Measurements from ENCODE around the gene TMA7.

TMA7 gene

GRCh38 chr3:48413086-48413485 lies 27.0 kb upstream of the TMA7 start:
- DNase-seq (ENCODE audit: low read depth), result no peak
- TF ChIP-seq CTCF (IDR thresholded peaks at IDR 0.05; ENCODE audit: low read depth, low read length, missing control alignments), result no peak
- in situ Hi-C loops (cut with HindIII; ENCODE audit: low sequenced_read_pairs), result no loop called here

GRCh38 chr3:48413611-48414010 lies 26.4 kb upstream of the TMA7 start:
- in situ Hi-C loops (cut with HindIII; ENCODE audit: low sequenced_read_pairs), result no loop called here
- no peak for DNase-seq (ENCODE audit: low read depth)
- TF ChIP-seq CTCF (IDR thresholded peaks at IDR 0.05; ENCODE audit: low read depth, low read length, missing control alignments), result no peak
- H3K4me3 ChIP-seq (ENCODE audit: low read depth, low read length), result no peak overlapping the region

More at GRCh38 chr3:48413086-48413485, 27.0 kb upstream of the TMA7 start:
- no peak overlapping the region for H3K4me3 ChIP-seq (ENCODE audit: low read depth, low read length)

DNA sequence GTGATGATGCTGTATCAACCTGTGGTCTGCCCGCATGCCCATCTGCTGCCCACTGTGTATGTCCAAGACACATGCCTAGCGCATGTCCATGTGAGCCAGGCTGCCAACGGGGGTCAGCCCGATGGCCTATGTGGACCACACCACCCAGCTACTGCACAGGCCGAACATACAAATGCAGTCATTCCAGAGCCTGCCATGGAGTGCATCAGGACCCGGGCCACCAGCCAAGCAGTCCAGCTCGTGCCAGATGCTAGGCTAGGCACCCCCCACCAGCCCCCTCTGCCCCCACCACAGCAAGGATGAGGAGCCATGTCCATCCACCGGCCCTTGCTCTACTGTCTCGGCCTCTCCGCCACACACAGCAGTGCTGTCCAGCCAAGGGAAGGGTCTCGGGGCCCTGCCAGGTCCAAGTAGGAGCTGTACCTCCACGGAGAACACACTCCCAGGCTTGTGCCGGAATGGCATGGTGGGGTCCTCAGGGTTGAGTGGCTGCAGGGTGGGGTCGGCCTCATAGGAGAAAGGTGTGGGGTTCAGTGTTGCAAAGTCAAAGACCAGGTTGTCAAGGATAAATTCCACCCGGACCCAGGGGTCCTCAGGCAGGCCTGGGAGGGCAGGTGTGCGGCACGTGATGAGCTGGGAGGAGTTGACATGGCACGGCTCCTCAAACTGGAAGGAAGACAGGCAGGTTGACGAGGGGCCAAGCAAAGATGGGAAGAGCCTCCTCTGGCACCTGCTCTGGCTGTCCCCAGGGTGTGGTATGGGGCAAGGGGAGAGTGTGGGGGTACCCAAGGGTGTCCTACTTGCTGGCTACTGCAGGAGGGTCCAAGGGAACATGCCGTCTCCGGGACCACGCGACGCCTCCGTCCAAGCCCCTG lies 25.4 kb upstream of the TMA7 start:
- no peak for TF ChIP-seq CTCF (IDR thresholded peaks at IDR 0.05; ENCODE audit: low read depth, low read length, missing control alignments)
- in situ Hi-C loops (cut with HindIII; ENCODE audit: low sequenced_read_pairs), result no loop called here
- H3K4me3 ChIP-seq (ENCODE audit: low read depth, low read length), result no peak overlapping the region
- no peak for DNase-seq (ENCODE audit: low read depth)

DNA sequence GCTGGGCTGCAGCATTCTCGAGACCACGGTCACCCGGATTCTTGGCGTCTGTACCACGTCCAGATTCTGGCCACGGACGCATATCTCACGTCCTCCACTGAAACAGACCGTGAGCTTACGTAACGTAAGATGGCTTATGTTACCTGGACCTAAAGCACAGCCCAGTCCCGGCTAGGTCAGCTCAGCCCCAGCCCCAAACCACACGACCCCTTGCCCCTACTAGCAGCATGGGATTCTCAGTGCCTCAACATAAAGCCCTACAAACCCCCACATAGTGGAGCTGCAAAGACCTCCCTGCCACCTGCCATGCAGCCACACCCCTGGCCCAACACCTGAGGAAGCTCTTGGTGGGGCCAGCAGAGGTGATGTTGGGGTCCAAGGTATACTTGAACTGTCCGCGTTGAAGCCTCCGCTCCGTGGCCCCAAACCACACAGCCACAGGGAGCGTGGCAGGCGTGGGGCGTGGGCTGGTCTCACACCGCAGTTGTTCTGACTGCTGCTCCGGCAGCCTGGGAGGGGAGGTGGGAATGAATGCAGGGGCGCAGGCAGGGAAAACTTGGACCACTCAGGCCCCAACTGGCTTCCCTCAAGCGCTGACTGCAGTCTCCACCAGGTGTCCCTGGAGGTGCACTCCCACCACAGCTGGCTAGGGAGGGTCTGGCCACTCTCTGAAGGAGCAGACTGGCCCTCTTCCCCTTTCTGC lies 24.7 kb upstream of the TMA7 start:
- no peak for DNase-seq (ENCODE audit: low read depth)
- in situ Hi-C loops (cut with HindIII; ENCODE audit: low sequenced_read_pairs), result no loop called here
- peak; percentile 9 for TF ChIP-seq CTCF (IDR thresholded peaks at IDR 0.05; ENCODE audit: low read depth, low read length, missing control alignments)
- H3K4me3 ChIP-seq (ENCODE audit: low read depth, low read length), result no peak overlapping the region

DNA sequence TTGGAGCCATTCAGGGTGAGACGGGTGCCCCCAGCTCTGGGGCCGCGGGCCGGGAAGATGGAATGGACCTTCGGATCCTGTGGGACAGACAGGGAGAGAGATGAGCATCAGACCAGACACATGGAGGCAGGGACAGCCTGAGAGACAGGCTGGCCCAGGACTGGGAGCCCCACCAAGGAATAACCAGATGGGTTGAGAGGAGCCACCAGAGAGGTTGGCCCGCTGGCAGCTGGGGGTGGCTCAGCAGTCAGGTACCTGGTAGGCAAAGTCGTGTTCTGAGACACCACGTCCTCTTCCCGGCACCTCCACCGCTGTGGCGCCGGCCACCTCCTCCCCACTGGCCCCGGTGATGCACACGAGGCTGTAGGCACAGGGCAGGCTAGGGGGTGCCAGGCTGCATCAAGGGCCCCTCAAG lies 24.0 kb upstream of the TMA7 start:
- no peak for TF ChIP-seq CTCF (IDR thresholded peaks at IDR 0.05; ENCODE audit: low read depth, low read length, missing control alignments)
- DNase-seq (ENCODE audit: low read depth), result no peak
- in situ Hi-C loops (cut with HindIII; ENCODE audit: low sequenced_read_pairs), result no loop called here
- H3K4me3 ChIP-seq (ENCODE audit: low read depth, low read length), result no peak overlapping the region

GRCh38 chr3:48416546-48416945 lies 23.5 kb upstream of the TMA7 start:
- H3K4me3 ChIP-seq (ENCODE audit: low read depth, low read length), result no peak overlapping the region
- in situ Hi-C loops (cut with HindIII; ENCODE audit: low sequenced_read_pairs), result no loop called here
- DNase-seq (ENCODE audit: low read depth), result no peak
- TF ChIP-seq CTCF (IDR thresholded peaks at IDR 0.05; ENCODE audit: low read depth, low read length, missing control alignments), result no peak
